Neural cell (in vitro differentiated cells): ENCODE results near the gene TET2. TPM values are rescaled to one million over a fixed set of nuclear protein-coding genes. Genes with fewer than 3 reads are reported as not detected.

Experiments used
- H2AFZ ChIP-seq: fragments of 200-600, 300-800 bp; sonication (generic), shearing (Covaris generic); 2 replicates; pipeline ENCODE4 v1.6.0; 2014; ENCODE audit warnings: low read depth, mild to moderate bottlenecking, antibody characterized with exemption, low read length, moderate library complexity
- H3F3A ChIP-seq: fragments of 200-600 bp; shearing (Covaris generic); 2 replicates; pipeline ENCODE4 v1.6.1; 2016; ENCODE audit warnings: mild to moderate bottlenecking, moderate library complexity, mixed read lengths, antibody characterized with exemption, low read length; ENCODE audit not compliant: insufficient read depth, poor library complexity, severe bottlenecking
- H3K27ac ChIP-seq: fragments of 200-600, 300-800 bp; sonication (generic), shearing (Covaris generic); 2 replicates; pipeline ENCODE4 v1.5.1; 2014; ENCODE audit warnings: mild to moderate bottlenecking, low read length, moderate library complexity
- H3K27me3 ChIP-seq: fragments of 300-800, 200-600 bp; sonication (generic), shearing (Covaris generic); 2 replicates; pipeline ENCODE4 v1.6.0; 2014; ENCODE audit warnings: mild to moderate bottlenecking, low read depth, low read length, moderate library complexity; ENCODE audit not compliant: insufficient read depth
- H3K36me3 ChIP-seq: fragments of 300-800, 200-600 bp; sonication (generic), shearing (Covaris generic); 2 replicates; pipeline ENCODE4 v1.5.1; 2014; ENCODE audit warnings: mild to moderate bottlenecking, antibody characterized with exemption, low read length, moderate library complexity; ENCODE audit not compliant: insufficient read depth
- H3K4me2 ChIP-seq: fragments of 300-800, 200-600 bp; sonication (generic), shearing (Covaris generic); 2 replicates; pipeline ENCODE4 v1.6.0; 2014; ENCODE audit warnings: mild to moderate bottlenecking, low read length
- H3K4me3 ChIP-seq: fragments of 300-800, 200-600 bp; sonication (generic), shearing (Covaris generic); 2 replicates; pipeline ENCODE4 v1.5.1; 2014; ENCODE audit warnings: mild to moderate bottlenecking, low read length, moderate library complexity
- H3K79me2 ChIP-seq: fragments of 200-600 bp; shearing (Covaris generic); replicated peaks from 2 replicates; pipeline ENCODE4 v1.6.0; 2014; ENCODE audit warnings: mild to moderate bottlenecking, low read length, moderate library complexity; ENCODE audit not compliant: insufficient read depth
- H3K9ac ChIP-seq: fragments of 300-800, 200-600 bp; sonication (generic), shearing (Covaris generic); 2 replicates; pipeline ENCODE4 v1.6.1; 2016; ENCODE audit warnings: mild to moderate bottlenecking, low read length, mixed read lengths
- H3K9me2 ChIP-seq: fragments of 200-600 bp; shearing (Covaris generic); 2 replicates; pipeline ENCODE4 v1.6.1; 2016; ENCODE audit warnings: mild to moderate bottlenecking, low read length, mixed read lengths; ENCODE audit not compliant: insufficient read depth
- H3K9me3 ChIP-seq: fragments of 200-600, 300-800 bp; sonication (generic), shearing (Covaris generic); 2 replicates; pipeline ENCODE4 v1.6.1; 2016; ENCODE audit warnings: mild to moderate bottlenecking, mixed run types, low read length, moderate library complexity, mixed read lengths
- H4K20me1 ChIP-seq: fragments of 200-600 bp; shearing (Covaris generic); 2 replicates; pipeline ENCODE4 v1.6.1; 2016; ENCODE audit warnings: mild to moderate bottlenecking, mixed run types; ENCODE audit not compliant: insufficient read depth
- CTCF ChIP-seq: fragments of 450-650 bp; IDR thresholded peaks from 2 replicates; pipeline ENCODE4 v1.5.1; 2014; ENCODE audit warnings: antibody characterized with exemption, mild to moderate bottlenecking, moderate library complexity; ENCODE audit not compliant: poor library complexity, severe bottlenecking
- EP300 ChIP-seq: fragments of 450-650 bp; conservative IDR thresholded peaks from 2 replicates; pipeline ENCODE4 v1.6.1; 2014; ENCODE audit warnings: antibody characterized with exemption, mild to moderate bottlenecking, moderate library complexity; ENCODE audit not compliant: poor library complexity, severe bottlenecking
- EZH2 ChIP-seq: fragments of 200-600, 300-800 bp; shearing (Covaris generic), sonication (generic); IDR thresholded peaks from 2 replicates; pipeline ENCODE4 v1.6.1; 2014; ENCODE audit warnings: antibody characterized with exemption, low read length, borderline replicate concordance, mild to moderate bottlenecking; ENCODE audit not compliant: insufficient read depth, poor library complexity, severe bottlenecking
- MXI1 ChIP-seq: fragments of 450-650 bp; conservative IDR thresholded peaks from 2 replicates; pipeline ENCODE4 v1.6.1; 2014; ENCODE audit warnings: antibody characterized with exemption, mild to moderate bottlenecking; ENCODE audit not compliant: poor library complexity, severe bottlenecking
- POLR2AphosphoS5 ChIP-seq: IDR thresholded peaks from 2 replicates; pipeline ENCODE4 v1.6.1; 2012
- RAD21 ChIP-seq: fragments of 450-650 bp; conservative IDR thresholded peaks from 2 replicates; pipeline ENCODE4 v1.6.1; 2014; ENCODE audit warnings: antibody characterized with exemption, mild to moderate bottlenecking, moderate library complexity
- REST ChIP-seq: IDR thresholded peaks from 2 replicates; pipeline ENCODE4 v1.6.1; 2012; ENCODE audit warnings: borderline replicate concordance
- SMC3 ChIP-seq: fragments of 450-650 bp; conservative IDR thresholded peaks from 2 replicates; pipeline ENCODE4 v1.6.1; 2014; ENCODE audit warnings: antibody characterized with exemption, mild to moderate bottlenecking, moderate library complexity; ENCODE audit not compliant: poor library complexity
- TAF1 ChIP-seq: IDR thresholded peaks from 2 replicates; pipeline ENCODE4 v1.6.1; 2012; ENCODE audit warnings: low read depth
- polyA plus RNA-seq: library from polyadenylated mRNA; depleted of rRNA; stranded (reverse); fragments of >200 nt; gene quantifications from 2 replicates; pipeline ENCODE4 v1.2.3, GENCODE V29; 2014

Gene TET2
- polyA plus RNA-seq, 1 donor from 2014 or later: 27.1 TPM

- no peaks in the 10 kb centered on the region for H3K9me3 ChIP-seq
- H3K4me2 ChIP-seq: no peak overlapping the region
- no peaks in the 10 kb centered on the region for H3F3A ChIP-seq
- no peak overlapping the region for H2AFZ ChIP-seq
- H3K9ac ChIP-seq: no peak overlapping the region
- H3K79me2 ChIP-seq: no peaks in the 10 kb centered on the region
- TF ChIP-seq EP300 (no peak), SMC3 (no peak), EZH2 (no peak), MXI1 (no peak), REST (no peak), TAF1 (no peak), RAD21 (no peak), POLR2AphosphoS5 (no peak), CTCF (no peak)
- no peak overlapping the region for H3K4me3 ChIP-seq
- no peaks in the 10 kb centered on the region for H4K20me1 ChIP-seq
- H3K36me3 ChIP-seq: peaks cover 6% of the 10 kb centered on the region
- H3K9me2 ChIP-seq: no peaks in the 10 kb centered on the region
- no peak overlapping the region for H3K27ac ChIP-seq
- no peaks in the 10 kb centered on the region for H3K27me3 ChIP-seq
Observed at GRCh38 chr4:105267280-105267679, 120.6 kb downstream of the TET2 start.

GRCh38 chr4:105272002-105272401 is 125.3 kb downstream of the TET2 start:
- H3K9me2 ChIP-seq: no peaks in the 10 kb centered on the region
- H2AFZ ChIP-seq: no peak overlapping the region
- no peaks in the 10 kb centered on the region for H3K79me2 ChIP-seq
- no peak overlapping the region for H3K4me3 ChIP-seq
- H3K4me2 ChIP-seq: no peak overlapping the region
- TF ChIP-seq REST (no peak), POLR2AphosphoS5 (no peak), RAD21 (no peak), EZH2 (no peak), CTCF (no peak)
- no peaks in the 10 kb centered on the region for H3K27me3 ChIP-seq
- H3K27ac ChIP-seq: no peak overlapping the region
- no peaks in the 10 kb centered on the region for H3F3A ChIP-seq
- peaks cover 26% of the 10 kb centered on the region for H3K36me3 ChIP-seq
- H4K20me1 ChIP-seq: no peaks in the 10 kb centered on the region
- H3K9me3 ChIP-seq: no peaks in the 10 kb centered on the region
- no peak overlapping the region for H3K9ac ChIP-seq
